HG03025 (cell line): Measurements from ENCODE around the gene DRAP1.
A peak's percentile ranks its signal among the peaks of the same experiment; 100 is the strongest.

Source experiments
- ATAC-seq: cut with Tn5 transposase; IDR thresholded peaks from one replicate; pipeline ENCODE4 v1.9.1; 2021; ENCODE audit warnings: mild to moderate bottlenecking, moderate library complexity; ENCODE audit not compliant: unreplicated experiment, low FRiP score

Gene DRAP1

GRCh38 chr11:65900125-65900898 is 18.9 kb upstream of the DRAP1 start, which contains the start of gene FOSL1:
TSS of gene FOSL1 (minus strand) at chr11:65900388. CDS start at chr11:65900339, 49 bp downstream.
- ATAC-seq = peak; percentile 45

- ATAC-seq = no peak
Measured at GRCh38 chr11:65900899-65901180, 18.4 kb upstream of the DRAP1 start.

GRCh38 chr11:65903068-65903481 is 16.2 kb upstream of the DRAP1 start:
- ATAC-seq = no peak

GRCh38 chr11:65903715-65904114 is 15.5 kb upstream of the DRAP1 start:
- ATAC-seq = no peak

- ATAC-seq = no peak
Measured at GRCh38 chr11:65906602-65907001, 12.6 kb upstream of the DRAP1 start.

- no peak for ATAC-seq
Measured at GRCh38 chr11:65907878-65908277, 11.3 kb upstream of the DRAP1 start.

GRCh38 chr11:65911682-65912568 is 7.3 kb upstream of the DRAP1 start:
- ATAC-seq = no peak

- ATAC-seq = no peak
Measured at GRCh38 chr11:65912845-65913244, 6.4 kb upstream of the DRAP1 start.

- ATAC-seq = no peak
Measured at GRCh38 chr11:65915101-65915820, 4.0 kb upstream of the DRAP1 start.

- no peak for ATAC-seq
Measured at GRCh38 chr11:65915821-65916251, 3.4 kb upstream of the DRAP1 start.

- ATAC-seq = no peak
Measured at GRCh38 chr11:65916391-65916790, 2.8 kb upstream of the DRAP1 start.

- ATAC-seq = no peak
Measured at GRCh38 chr11:65917077-65917433, 2.2 kb upstream of the DRAP1 start.

- ATAC-seq = no peak
Measured at GRCh38 chr11:65917434-65918210, 1.6 kb upstream of the DRAP1 start.

GRCh38 chr11:65918211-65919140 is 750 bp upstream of the DRAP1 start, which contains the start of gene C11orf68:
TSS of gene C11orf68 (minus strand) at chr11:65919062. CDS start at chr11:65919031, 31 bp downstream.
- peak; percentile 39 for ATAC-seq

GRCh38 chr11:65919573-65920371 is 546 bp downstream of the DRAP1 start:
- ATAC-seq = peak; percentile 38

GRCh38 chr11:65920372-65920802 is 1.2 kb downstream of the DRAP1 start:
- no peak for ATAC-seq

- no peak for ATAC-seq
Measured at GRCh38 chr11:65921033-65921555, 1.9 kb downstream of the DRAP1 start.

- no peak for ATAC-seq
Measured at GRCh38 chr11:65921876-65922275, 2.6 kb downstream of the DRAP1 start.
